ENCODE data around the gene DDIT3. TPM values are rescaled to one million over a fixed set of nuclear protein-coding genes. Genes with fewer than 3 reads are reported as not detected.
A peak's percentile ranks its signal among the peaks of the same experiment; 100 is the strongest.

Gene DDIT3, protein sequence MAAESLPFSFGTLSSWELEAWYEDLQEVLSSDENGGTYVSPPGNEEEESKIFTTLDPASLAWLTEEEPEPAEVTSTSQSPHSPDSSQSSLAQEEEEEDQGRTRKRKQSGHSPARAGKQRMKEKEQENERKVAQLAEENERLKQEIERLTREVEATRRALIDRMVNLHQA
- total RNA-seq (2021; ENCODE audit: unreplicated experiment) (84.7 TPM), Bru-seq, nascent RNA (percentile 98 among the genes with signal in this experiment), BruChase-seq, experiment 1, labeled RNA remaining after a 6-hour chase (percentile 89 among the genes with signal in this experiment), BruChase-seq, experiment 2, labeled RNA remaining after a 2-hour chase (percentile 98 among the genes with signal in this experiment)
- 61.6 and 155 TPM in 2 replicates for polyA plus RNA-seq (2012)
- long read RNA-seq, transcript DDIT3-201 (4 exons, 906 nt) = major isoform, 61 of 122 reads
- long read RNA-seq, transcript DDIT3-202 (4 exons, 872 nt) = minor isoform, 7 of 122 reads
- long read RNA-seq, transcript DDIT3-205 (3 exons, 951 nt) = minor isoform, 5 of 122 reads
- long read RNA-seq, partial matches to known transcripts = 6 of 122 reads
- long read RNA-seq, other reads (novel, unspliced or antisense) = 43 of 122 reads

- POLR2A ChIA-PET = interaction anchor here (0.9 to 2.0 kb wide), 5 partner anchors 8 to 40 kb away, joined by 3 to 7 read pairs (median 3); partner anchors contain the start of gene DCTN2
- peaks cover 22 to 41% of the 10 kb centered on the region in 2 experiments for H3K36me3 ChIP-seq (ENCODE audit: control insufficient read depth in 1 of 2, insufficient read depth in 2 of 2, low read length in 2 of 2)
- CTCF ChIA-PET = interaction anchor here (0.7 kb wide), 1 partner anchor 834 kb away, joined by 3 read pairs; no protein-coding TSS in a partner anchor
- RAD21 ChIA-PET (ENCODE audit: low non-redundant PET in 1 of 2, low total read pairs in 2 of 2, uncharacterized antibody in 2 of 2, unreplicated experiment in 2 of 2) = no interaction called here
- TSS peak; percentile 69 for BruUV-seq (replicated peaks)
- peak within 1 kb of the TSS; percentile 85 for H3K27ac ChIP-seq (ENCODE audit: low read depth, low read length)
- H3K79me2 ChIP-seq (ENCODE audit: insufficient read depth, low read length) = peaks cover 64% of the 10 kb centered on the region
- peaks cover 24 to 56% of the 10 kb centered on the region in 2 experiments for H3K4me1 ChIP-seq (ENCODE audit: control insufficient read depth in 1 of 2, insufficient read depth in 2 of 2, low read length in 2 of 2)
- TF ChIP-seq JUND (IDR thresholded peaks at IDR 0.05) (no peak), YY1 (IDR thresholded peaks at IDR 0.05; ENCODE audit: extremely low read depth, insufficient replicate concordance, low read depth, low read length) (peak; percentile 64), POLR2AphosphoS5 (IDR thresholded peaks at IDR 0.05; ENCODE audit: low read depth, low read length) (peak; percentile 100), FOSL1 (IDR thresholded peaks at IDR 0.05; ENCODE audit: low read depth) (no peak), ZNF274 (IDR thresholded peaks at IDR 0.05; ENCODE audit: low read depth, low read length) (no peak), CBX3 (IDR thresholded peaks at IDR 0.05; ENCODE audit: low read depth) (no peak), REST (IDR thresholded peaks at IDR 0.05; ENCODE audit: low read depth) (no peak), TCF7L2 (IDR thresholded peaks at IDR 0.05; ENCODE audit: borderline replicate concordance, extremely low read depth, insufficient read depth, insufficient read length) (peak; percentile 2), POLR2A (IDR thresholded peaks at IDR 0.05; ENCODE audit: borderline replicate concordance, extremely low read depth, insufficient read depth, insufficient read length) (peak; percentile 99), ZFX (IDR thresholded peaks at IDR 0.05) (peak; percentile 71; the same call in 1 of the 2 replicates), ELF1 (IDR thresholded peaks at IDR 0.05; ENCODE audit: borderline replicate concordance, low read depth) (no peak), EZH2phosphoT487 (IDR thresholded peaks at IDR 0.05; ENCODE audit: borderline replicate concordance) (no peak), RAD21 (IDR thresholded peaks at IDR 0.05; ENCODE audit: low read depth) (no peak)
- TF ChIP-seq, protein P1, sequence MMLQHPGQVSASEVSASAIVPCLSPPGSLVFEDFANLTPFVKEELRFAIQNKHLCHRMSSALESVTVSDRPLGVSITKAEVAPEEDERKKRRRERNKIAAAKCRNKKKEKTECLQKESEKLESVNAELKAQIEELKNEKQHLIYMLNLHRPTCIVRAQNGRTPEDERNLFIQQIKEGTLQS (IDR thresholded peaks at IDR 0.05) = no peak
- TF ChIP-seq, protein P2, sequence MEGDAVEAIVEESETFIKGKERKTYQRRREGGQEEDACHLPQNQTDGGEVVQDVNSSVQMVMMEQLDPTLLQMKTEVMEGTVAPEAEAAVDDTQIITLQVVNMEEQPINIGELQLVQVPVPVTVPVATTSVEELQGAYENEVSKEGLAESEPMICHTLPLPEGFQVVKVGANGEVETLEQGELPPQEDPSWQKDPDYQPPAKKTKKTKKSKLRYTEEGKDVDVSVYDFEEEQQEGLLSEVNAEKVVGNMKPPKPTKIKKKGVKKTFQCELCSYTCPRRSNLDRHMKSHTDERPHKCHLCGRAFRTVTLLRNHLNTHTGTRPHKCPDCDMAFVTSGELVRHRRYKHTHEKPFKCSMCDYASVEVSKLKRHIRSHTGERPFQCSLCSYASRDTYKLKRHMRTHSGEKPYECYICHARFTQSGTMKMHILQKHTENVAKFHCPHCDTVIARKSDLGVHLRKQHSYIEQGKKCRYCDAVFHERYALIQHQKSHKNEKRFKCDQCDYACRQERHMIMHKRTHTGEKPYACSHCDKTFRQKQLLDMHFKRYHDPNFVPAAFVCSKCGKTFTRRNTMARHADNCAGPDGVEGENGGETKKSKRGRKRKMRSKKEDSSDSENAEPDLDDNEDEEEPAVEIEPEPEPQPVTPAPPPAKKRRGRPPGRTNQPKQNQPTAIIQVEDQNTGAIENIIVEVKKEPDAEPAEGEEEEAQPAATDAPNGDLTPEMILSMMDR (IDR thresholded peaks at IDR 0.05 in 2 of 3, conservative IDR thresholded peaks at IDR 0.05 in 1 of 3; ENCODE audit: borderline replicate concordance in 1 of 3, insufficient read depth in 1 of 3, low read depth in 2 of 3, low read length in 2 of 3) = no peak
- TF ChIP-seq, protein P3, sequence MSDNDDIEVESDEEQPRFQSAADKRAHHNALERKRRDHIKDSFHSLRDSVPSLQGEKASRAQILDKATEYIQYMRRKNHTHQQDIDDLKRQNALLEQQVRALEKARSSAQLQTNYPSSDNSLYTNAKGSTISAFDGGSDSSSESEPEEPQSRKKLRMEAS (IDR thresholded peaks at IDR 0.05) = no peak
- peak within 1 kb of the TSS; percentile 94 for H3K4me2 ChIP-seq (ENCODE audit: low read length)
- H2AFZ ChIP-seq (ENCODE audit: low read depth, low read length, poor library complexity, severe bottlenecking) = no peak within 1 kb of the TSS
- DNase-seq (ENCODE audit: low read depth, low spot score) = peak; percentile 97
- intact Hi-C loops (cut with micrococcal nuclease) = no loop called here
- no peaks in the 10 kb centered on the region for H3K27me3 ChIP-seq (ENCODE audit: insufficient read depth, low read length)
- H4K20me1 ChIP-seq (ENCODE audit: insufficient read depth) = peaks cover 7% of the 10 kb centered on the region; the same call in 1 of the 2 replicates
- peak; percentile 78 for ATAC-seq
- no peaks in the 10 kb centered on the region for H3K9me3 ChIP-seq (ENCODE audit: control insufficient read depth in 1 of 2, insufficient read depth in 1 of 2, low read depth in 1 of 2, low read length in 2 of 2)
- peak within 1 kb of the TSS; percentile 79 to 88 for H3K4me3 ChIP-seq (replicated peaks in 1 of 2; ENCODE audit: low read depth in 1 of 2, low read length in 2 of 2)
- H3K9me2 ChIP-seq (ENCODE audit: insufficient read depth) = no peaks in the 10 kb centered on the region
- peak within 1 kb of the TSS; percentile 80 for H3K9ac ChIP-seq (ENCODE audit: low read length)
Observed at GRCh38 chr12:57520053-57520818, at the start of gene DDIT3. DDIT3 (minus strand) TSS chr12:57520514; CDS start chr12:57517406, 3,108 bp downstream.

Measured in HCT116 (cell line).